ENCODE results near the gene LTBP1.

LTBP1 gene

DNA sequence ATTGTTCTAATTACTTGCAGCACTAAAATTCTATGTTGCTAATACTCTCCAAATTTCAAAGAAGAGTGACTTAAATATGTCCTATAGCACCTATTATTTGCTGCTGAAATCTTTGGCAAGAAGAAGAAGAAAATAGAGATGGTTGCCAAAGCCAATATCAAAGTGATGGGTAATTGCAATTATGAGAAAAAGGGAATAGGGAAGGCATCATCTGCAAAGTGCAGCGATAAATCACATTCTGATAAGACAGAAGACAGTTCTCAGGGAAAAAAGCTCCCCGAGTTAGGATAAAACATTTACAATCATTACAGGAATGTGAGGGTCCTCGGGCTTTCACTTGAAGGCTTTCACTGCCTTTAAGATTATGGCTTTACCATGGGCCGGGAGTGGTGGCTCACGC, 457.6 kb downstream of the LTBP1 start:
- no peak overlapping the region for H3K4me3 ChIP-seq (ENCODE audit: low read length)
- H4K20me1 ChIP-seq (ENCODE audit: control insufficient read depth, insufficient read depth, low read depth, low read length) = no peaks in the 10 kb centered on the region
- H3K4me1 ChIP-seq (ENCODE audit: control insufficient read depth, low read length) = no peaks in the 10 kb centered on the region
- no peaks in the 10 kb centered on the region for H3K9me2 ChIP-seq (replicated peaks; ENCODE audit: control insufficient read depth, low read length)
- peaks cover 4% of the 10 kb centered on the region; the same call in 1 of the 2 replicates for H3K9me3 ChIP-seq (ENCODE audit: control insufficient read depth, insufficient read depth, low read length)
- no peaks in the 10 kb centered on the region; the same call in 1 of the 2 replicates for H3F3A ChIP-seq (ENCODE audit: control insufficient read depth, insufficient read depth)
- no peak for TF ChIP-seq EZH2phosphoT487 (IDR thresholded peaks at IDR 0.05; ENCODE audit: borderline replicate concordance, low read length)
- TF ChIP-seq, protein P1, sequence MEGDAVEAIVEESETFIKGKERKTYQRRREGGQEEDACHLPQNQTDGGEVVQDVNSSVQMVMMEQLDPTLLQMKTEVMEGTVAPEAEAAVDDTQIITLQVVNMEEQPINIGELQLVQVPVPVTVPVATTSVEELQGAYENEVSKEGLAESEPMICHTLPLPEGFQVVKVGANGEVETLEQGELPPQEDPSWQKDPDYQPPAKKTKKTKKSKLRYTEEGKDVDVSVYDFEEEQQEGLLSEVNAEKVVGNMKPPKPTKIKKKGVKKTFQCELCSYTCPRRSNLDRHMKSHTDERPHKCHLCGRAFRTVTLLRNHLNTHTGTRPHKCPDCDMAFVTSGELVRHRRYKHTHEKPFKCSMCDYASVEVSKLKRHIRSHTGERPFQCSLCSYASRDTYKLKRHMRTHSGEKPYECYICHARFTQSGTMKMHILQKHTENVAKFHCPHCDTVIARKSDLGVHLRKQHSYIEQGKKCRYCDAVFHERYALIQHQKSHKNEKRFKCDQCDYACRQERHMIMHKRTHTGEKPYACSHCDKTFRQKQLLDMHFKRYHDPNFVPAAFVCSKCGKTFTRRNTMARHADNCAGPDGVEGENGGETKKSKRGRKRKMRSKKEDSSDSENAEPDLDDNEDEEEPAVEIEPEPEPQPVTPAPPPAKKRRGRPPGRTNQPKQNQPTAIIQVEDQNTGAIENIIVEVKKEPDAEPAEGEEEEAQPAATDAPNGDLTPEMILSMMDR (IDR thresholded peaks at IDR 0.05; ENCODE audit: low read depth, low read length, poor library complexity, severe bottlenecking) = no peak
- H3K27ac ChIP-seq (ENCODE audit: low read depth, low read length) = no peak overlapping the region
- H3K4me2 ChIP-seq (ENCODE audit: low read length) = no peak overlapping the region
- no peaks in the 10 kb centered on the region for H3K27me3 ChIP-seq (ENCODE audit: control insufficient read depth, low read length)
- H3K79me2 ChIP-seq (ENCODE audit: control insufficient read depth, low read length) = no peaks in the 10 kb centered on the region
- H3K36me3 ChIP-seq (ENCODE audit: control insufficient read depth, low read length) = peaks cover 6% of the 10 kb centered on the region

DNA sequence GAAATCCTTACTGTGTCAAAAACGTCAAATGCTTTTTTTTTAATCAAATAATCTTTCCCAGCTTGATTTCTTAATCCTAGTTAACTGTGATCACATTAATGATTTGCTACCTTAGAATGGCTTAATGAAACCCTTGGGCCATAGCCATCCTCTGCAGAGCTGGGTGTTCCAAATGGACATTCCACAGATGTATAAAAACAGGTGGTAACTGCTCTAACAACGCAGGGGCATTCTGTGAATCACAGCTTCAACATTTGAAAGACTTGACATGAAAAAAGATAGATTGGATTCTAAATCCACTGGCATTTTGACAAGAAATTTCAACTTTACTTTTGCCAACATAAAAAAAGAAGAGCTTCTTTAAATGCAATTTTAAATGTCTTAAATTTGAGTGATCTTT, 459.9 kb downstream of the LTBP1 start:
- TF ChIP-seq EZH2phosphoT487 (IDR thresholded peaks at IDR 0.05; ENCODE audit: borderline replicate concordance, low read length) = no peak
- TF ChIP-seq, protein P1 (IDR thresholded peaks at IDR 0.05; ENCODE audit: low read depth, low read length, poor library complexity, severe bottlenecking) = no peak
- Histone ChIP-seq H3K27me3 (ENCODE audit: control insufficient read depth, low read length) (no peaks in the 10 kb centered on the region), H3K4me1 (ENCODE audit: control insufficient read depth, low read length) (no peaks in the 10 kb centered on the region), H3K4me3 (ENCODE audit: low read length) (no peak overlapping the region), H3K79me2 (ENCODE audit: control insufficient read depth, low read length) (no peaks in the 10 kb centered on the region), H3F3A (ENCODE audit: control insufficient read depth, insufficient read depth) (no peaks in the 10 kb centered on the region; the same call in 1 of the 2 replicates), H4K20me1 (ENCODE audit: control insufficient read depth, insufficient read depth, low read depth, low read length) (no peaks in the 10 kb centered on the region), H3K9me3 (ENCODE audit: control insufficient read depth, insufficient read depth, low read length) (peaks cover 4% of the 10 kb centered on the region; the same call in 1 of the 2 replicates), H3K36me3 (ENCODE audit: control insufficient read depth, low read length) (no peaks in the 10 kb centered on the region), H3K4me2 (ENCODE audit: low read length) (no peak overlapping the region), H3K27ac (ENCODE audit: low read depth, low read length) (no peak overlapping the region), H3K9me2 (replicated peaks; ENCODE audit: control insufficient read depth, low read length) (no peaks in the 10 kb centered on the region)

DNA sequence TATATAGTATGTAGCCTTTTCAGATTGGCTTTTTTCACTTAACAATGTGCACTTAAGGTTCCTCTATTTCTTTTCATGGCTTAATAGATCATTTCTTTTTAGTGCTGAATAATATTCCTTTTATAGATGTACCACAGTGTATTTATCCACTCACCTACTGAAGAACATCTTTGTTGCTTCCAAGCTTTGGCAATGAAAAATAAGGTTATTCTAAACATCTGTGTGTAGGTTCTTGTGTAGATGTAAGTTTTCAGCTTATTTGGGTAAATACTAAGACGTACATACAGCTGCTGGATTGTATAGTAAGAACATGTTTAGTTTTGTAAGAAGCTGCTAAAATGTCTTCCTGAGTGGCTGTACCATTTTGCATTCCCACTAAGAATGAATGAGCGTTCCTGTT, 461.4 kb downstream of the LTBP1 start:
- no peak overlapping the region for H3K27ac ChIP-seq (ENCODE audit: low read depth, low read length)
- no peak overlapping the region for H3K4me2 ChIP-seq (ENCODE audit: low read length)
- peaks cover 4% of the 10 kb centered on the region; the same call in 1 of the 2 replicates for H3K9me3 ChIP-seq (ENCODE audit: control insufficient read depth, insufficient read depth, low read length)
- H3K4me3 ChIP-seq (ENCODE audit: low read length) = no peak overlapping the region
- H3K79me2 ChIP-seq (ENCODE audit: control insufficient read depth, low read length) = no peaks in the 10 kb centered on the region
- no peaks in the 10 kb centered on the region for H3K9me2 ChIP-seq (replicated peaks; ENCODE audit: control insufficient read depth, low read length)
- TF ChIP-seq, protein P1 (IDR thresholded peaks at IDR 0.05; ENCODE audit: low read depth, low read length, poor library complexity, severe bottlenecking) = no peak
- TF ChIP-seq EZH2phosphoT487 (IDR thresholded peaks at IDR 0.05; ENCODE audit: borderline replicate concordance, low read length) = no peak
- no peaks in the 10 kb centered on the region for H3K36me3 ChIP-seq (ENCODE audit: control insufficient read depth, low read length)
- H4K20me1 ChIP-seq (ENCODE audit: control insufficient read depth, insufficient read depth, low read depth, low read length) = no peaks in the 10 kb centered on the region
- H3F3A ChIP-seq (ENCODE audit: control insufficient read depth, insufficient read depth) = no peaks in the 10 kb centered on the region; the same call in 1 of the 2 replicates
- H3K27me3 ChIP-seq (ENCODE audit: control insufficient read depth, low read length) = no peaks in the 10 kb centered on the region
- H3K4me1 ChIP-seq (ENCODE audit: control insufficient read depth, low read length) = no peaks in the 10 kb centered on the region

All from DOHH2 (cell line).